Sigmoid colon (tissue), 4 donors: ENCODE measurements around the gene ANK2.

ENCODE experiments used
- EP300 ChIP-seq, 4 donors: sonication (generic); formaldehyde crosslinking; IDR thresholded peaks; one replicate each; pipeline ENCODE4 v1.6.1; 2017; ENCODE audit warnings: antibody characterized with exemption in 4 of 4
- POLR2A ChIP-seq, 2 donors: fragments of 450-650 bp; IDR thresholded peaks; one replicate each; pipeline ENCODE4 v1.6.1; 2016; ENCODE audit warnings: antibody characterized with exemption in 2 of 2, mild to moderate bottlenecking in 2 of 2, moderate library complexity in 2 of 2
- POLR2AphosphoS5 ChIP-seq, 4 donors: sonication (generic); formaldehyde crosslinking; IDR thresholded peaks; one replicate each; pipeline ENCODE4 v1.6.1; 2017; ENCODE audit warnings: antibody characterized with exemption in 4 of 4
- TF ChIP-seq, protein P1 (sequence below), 4 experiments: fragments of 450-650 bp in 3 of 4; fragments of 200-600 bp in 1 of 4; IDR thresholded peaks; one replicate each; pipeline ENCODE4 v1.5.1; 2016 to 2019; ENCODE audit warnings: antibody characterized with exemption in 4 of 4, mild to moderate bottlenecking in 3 of 4, moderate library complexity in 2 of 4

DNA sequence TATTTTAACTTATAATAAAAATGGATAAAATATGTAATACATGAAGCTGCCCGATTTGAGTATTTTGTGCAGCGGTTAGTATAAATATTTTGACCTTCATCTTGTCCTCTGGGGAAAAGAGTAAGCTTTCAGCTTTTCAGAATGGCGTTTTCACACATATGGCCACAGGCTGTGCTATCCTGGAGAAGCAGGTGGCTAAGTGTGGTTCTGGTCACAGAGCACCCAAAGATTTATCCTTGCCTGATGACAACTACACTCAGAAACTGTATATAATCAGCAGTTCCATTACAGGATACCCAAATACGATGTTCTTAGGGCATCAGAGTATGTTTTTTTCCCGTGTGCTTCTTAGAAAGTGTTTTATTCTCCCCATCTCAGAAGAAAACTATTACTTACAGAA, 42.3 kb upstream of the ANK2 start:
- no peak for TF ChIP-seq EP300 (IDR thresholded peaks at IDR 0.05)
- TF ChIP-seq, protein P1, sequence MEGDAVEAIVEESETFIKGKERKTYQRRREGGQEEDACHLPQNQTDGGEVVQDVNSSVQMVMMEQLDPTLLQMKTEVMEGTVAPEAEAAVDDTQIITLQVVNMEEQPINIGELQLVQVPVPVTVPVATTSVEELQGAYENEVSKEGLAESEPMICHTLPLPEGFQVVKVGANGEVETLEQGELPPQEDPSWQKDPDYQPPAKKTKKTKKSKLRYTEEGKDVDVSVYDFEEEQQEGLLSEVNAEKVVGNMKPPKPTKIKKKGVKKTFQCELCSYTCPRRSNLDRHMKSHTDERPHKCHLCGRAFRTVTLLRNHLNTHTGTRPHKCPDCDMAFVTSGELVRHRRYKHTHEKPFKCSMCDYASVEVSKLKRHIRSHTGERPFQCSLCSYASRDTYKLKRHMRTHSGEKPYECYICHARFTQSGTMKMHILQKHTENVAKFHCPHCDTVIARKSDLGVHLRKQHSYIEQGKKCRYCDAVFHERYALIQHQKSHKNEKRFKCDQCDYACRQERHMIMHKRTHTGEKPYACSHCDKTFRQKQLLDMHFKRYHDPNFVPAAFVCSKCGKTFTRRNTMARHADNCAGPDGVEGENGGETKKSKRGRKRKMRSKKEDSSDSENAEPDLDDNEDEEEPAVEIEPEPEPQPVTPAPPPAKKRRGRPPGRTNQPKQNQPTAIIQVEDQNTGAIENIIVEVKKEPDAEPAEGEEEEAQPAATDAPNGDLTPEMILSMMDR (IDR thresholded peaks at IDR 0.05) = no peak
- no peak for TF ChIP-seq POLR2AphosphoS5 (IDR thresholded peaks at IDR 0.05)
- no peak for TF ChIP-seq POLR2A (IDR thresholded peaks at IDR 0.05)
